Measurements from ENCODE around the gene PSG4.
"Not testable (repeated sequence)": the region's sequence is repeated elsewhere in the genome, so short reads cannot be mapped to it uniquely, and the experiment has no call there.

Gene PSG4

GRCh38 chr19:43205471-43206105 is at the start of gene PSG4:
Gene PSG4, minus strand, starts transcription at chr19:43205638. Its CDS starts 102 bp downstream, at chr19:43205536.
- TF ChIP-seq CTCF (IDR thresholded peaks at IDR 0.05), result not testable (repeated sequence)

GRCh38 chr19:43229315-43229714 is 23.9 kb upstream of the PSG4 start:
- TF ChIP-seq CTCF (IDR thresholded peaks at IDR 0.05), result no peak

GRCh38 chr19:43224855-43225253 is 19.4 kb upstream of the PSG4 start:
- no peak for TF ChIP-seq CTCF (IDR thresholded peaks at IDR 0.05)

- no peak for TF ChIP-seq CTCF (IDR thresholded peaks at IDR 0.05)
Measured at GRCh38 chr19:43207991-43208390, 2.6 kb upstream of the PSG4 start.

GRCh38 chr19:43207174-43207573 is 1.7 kb upstream of the PSG4 start:
- TF ChIP-seq CTCF (IDR thresholded peaks at IDR 0.05), result peak; percentile 67

GRCh38 chr19:43186311-43186935 is 19.0 kb downstream of the PSG4 start, which contains the start of gene PSG5:
Gene PSG5, minus strand, starts transcription at chr19:43186536. Its CDS starts 131 bp downstream, at chr19:43186405.
- TF ChIP-seq CTCF (IDR thresholded peaks at IDR 0.05), result not testable (repeated sequence)

GRCh38 chr19:43179569-43180147 is 25.8 kb downstream of the PSG4 start:
- TF ChIP-seq CTCF (IDR thresholded peaks at IDR 0.05), result peak; percentile 16; the same call in 1 of the 2 replicates
